Mesenchymal stem cell (in vitro differentiated cells and primary cell): ENCODE data around the gene KCNQ4.

Experiments used
- DNase-seq: peaks from one replicate; pipeline ENCODE4 v3.0.0-alpha.2; 2013
- H2AFZ ChIP-seq: one replicate; pipeline ENCODE4 v1.6.1; 2013; ENCODE audit warnings: low read depth, mild to moderate bottlenecking, control low read depth, inconsistent platforms, low read length, moderate library complexity
- H2AK5ac ChIP-seq: 2 replicates; pipeline ENCODE4 v1.6.1; 2013; ENCODE audit warnings: low read length, moderate library complexity, mild to moderate bottlenecking, inconsistent platforms; ENCODE audit not compliant: severe bottlenecking
- H2BK120ac ChIP-seq: one replicate; pipeline ENCODE4 v1.6.1; 2013; ENCODE audit warnings: low read depth, mild to moderate bottlenecking, inconsistent platforms, low read length, moderate library complexity
- H2BK12ac ChIP-seq, 2 experiments: one replicate each; pipeline ENCODE4 v1.6.1; 2013; ENCODE audit warnings: inconsistent platforms in 2 of 2, low read length in 2 of 2, mild to moderate bottlenecking in 2 of 2, moderate library complexity in 2 of 2, control low read depth in 1 of 2
- H2BK15ac ChIP-seq: one replicate; pipeline ENCODE4 v1.6.1; 2013; ENCODE audit warnings: mild to moderate bottlenecking, low read depth, inconsistent platforms; ENCODE audit not compliant: poor library complexity, severe bottlenecking
- H2BK5ac ChIP-seq: 2 replicates; pipeline ENCODE4 v1.6.1; 2013; ENCODE audit warnings: low read depth, mild to moderate bottlenecking, low read length, control low read depth, inconsistent platforms; ENCODE audit not compliant: poor library complexity, severe bottlenecking
- H3K14ac ChIP-seq, 2 experiments: one replicate each; pipeline ENCODE4 v1.6.1; 2013; ENCODE audit warnings: inconsistent platforms in 2 of 2, low read length in 2 of 2, control low read depth in 1 of 2, mild to moderate bottlenecking in 1 of 2, moderate library complexity in 1 of 2
- H3K18ac ChIP-seq, 2 experiments: one replicate each; pipeline ENCODE4 v1.6.1; 2013; ENCODE audit warnings: inconsistent platforms in 2 of 2, low read length in 2 of 2, control low read depth in 1 of 2, low read depth in 1 of 2, mild to moderate bottlenecking in 1 of 2
- H3K23ac ChIP-seq, 2 experiments: one replicate each; pipeline ENCODE4 v1.6.1; 2013; ENCODE audit warnings: inconsistent platforms in 2 of 2, low read length in 2 of 2, mild to moderate bottlenecking in 2 of 2, moderate library complexity in 2 of 2, control low read depth in 1 of 2
- H3K27ac ChIP-seq: 2 replicates; pipeline ENCODE4 v1.5.1; 2013; ENCODE audit warnings: mild to moderate bottlenecking, moderate library complexity, low read length, control low read depth, inconsistent platforms; ENCODE audit not compliant: poor library complexity, severe bottlenecking
- H3K27me3 ChIP-seq, 2 experiments: 2 replicates each; pipeline versions ENCODE4 v1.6.1 to v1.7.0; 2013; ENCODE audit warnings: low read length in 2 of 2, mild to moderate bottlenecking in 2 of 2, moderate library complexity in 2 of 2, control low read depth in 1 of 2, inconsistent platforms in 1 of 2; ENCODE audit not compliant: control insufficient read depth in 1 of 2, insufficient read depth in 1 of 2
- H3K36me3 ChIP-seq, 2 experiments: 2 replicates each; pipeline versions ENCODE4 v1.6.1 to v1.7.0; 2013; ENCODE audit warnings: low read length in 2 of 2, control low read depth in 1 of 2, inconsistent platforms in 1 of 2, low read depth in 1 of 2, mild to moderate bottlenecking in 1 of 2; ENCODE audit not compliant: insufficient read depth in 2 of 2, control insufficient read depth in 1 of 2
- H3K4ac ChIP-seq, 2 experiments: one replicate each; pipeline ENCODE4 v1.6.1; 2013; ENCODE audit warnings: inconsistent platforms in 2 of 2, low read length in 2 of 2, mild to moderate bottlenecking in 2 of 2, moderate library complexity in 2 of 2, control low read depth in 1 of 2, low read depth in 1 of 2
- H3K4me1 ChIP-seq: 2 replicates; pipeline ENCODE4 v1.6.1; 2013; ENCODE audit warnings: low read depth, low read length, control low read depth; ENCODE audit not compliant: control insufficient read depth, insufficient read depth
- H3K4me2 ChIP-seq: 2 replicates; pipeline ENCODE4 v1.6.1; 2013; ENCODE audit warnings: low read length, mild to moderate bottlenecking, inconsistent platforms; ENCODE audit not compliant: poor library complexity, severe bottlenecking
- H3K4me3 ChIP-seq, 2 experiments: 2 replicates each; pipeline versions ENCODE4 v1.5.1 to v1.7.0; 2013; ENCODE audit warnings: low read length in 2 of 2, mild to moderate bottlenecking in 2 of 2, control low read depth in 1 of 2, low read depth in 1 of 2; ENCODE audit not compliant: insufficient read depth in 1 of 2
- H3K79me1 ChIP-seq: replicated peaks from 2 replicates; pipeline ENCODE4 v1.6.1; 2013; ENCODE audit warnings: mild to moderate bottlenecking, control low read depth, low read length, inconsistent platforms; ENCODE audit not compliant: poor library complexity, severe bottlenecking
- H3K9ac ChIP-seq: 2 replicates; pipeline ENCODE4 v1.7.0; 2013; ENCODE audit warnings: mild to moderate bottlenecking, low read length, moderate library complexity
- H3K9me3 ChIP-seq: 2 replicates; pipeline ENCODE4 v1.7.0; 2013; ENCODE audit warnings: mild to moderate bottlenecking, low read length; ENCODE audit not compliant: control insufficient read depth
- H4K8ac ChIP-seq: one replicate; pipeline ENCODE4 v1.6.1; 2013; ENCODE audit warnings: inconsistent platforms, mild to moderate bottlenecking, low read length, moderate library complexity
- H4K91ac ChIP-seq: one replicate; pipeline ENCODE4 v1.6.1; 2013; ENCODE audit warnings: mild to moderate bottlenecking, low read length, inconsistent platforms
- WGBS: methylation state at CpG from one replicate; pipeline ENCODE4 v1.1.7; 2013; ENCODE audit warnings: mixed read lengths; 5-methylcytosine and 5-hydroxymethylcytosine counted together

The KCNQ4 gene

DNA sequence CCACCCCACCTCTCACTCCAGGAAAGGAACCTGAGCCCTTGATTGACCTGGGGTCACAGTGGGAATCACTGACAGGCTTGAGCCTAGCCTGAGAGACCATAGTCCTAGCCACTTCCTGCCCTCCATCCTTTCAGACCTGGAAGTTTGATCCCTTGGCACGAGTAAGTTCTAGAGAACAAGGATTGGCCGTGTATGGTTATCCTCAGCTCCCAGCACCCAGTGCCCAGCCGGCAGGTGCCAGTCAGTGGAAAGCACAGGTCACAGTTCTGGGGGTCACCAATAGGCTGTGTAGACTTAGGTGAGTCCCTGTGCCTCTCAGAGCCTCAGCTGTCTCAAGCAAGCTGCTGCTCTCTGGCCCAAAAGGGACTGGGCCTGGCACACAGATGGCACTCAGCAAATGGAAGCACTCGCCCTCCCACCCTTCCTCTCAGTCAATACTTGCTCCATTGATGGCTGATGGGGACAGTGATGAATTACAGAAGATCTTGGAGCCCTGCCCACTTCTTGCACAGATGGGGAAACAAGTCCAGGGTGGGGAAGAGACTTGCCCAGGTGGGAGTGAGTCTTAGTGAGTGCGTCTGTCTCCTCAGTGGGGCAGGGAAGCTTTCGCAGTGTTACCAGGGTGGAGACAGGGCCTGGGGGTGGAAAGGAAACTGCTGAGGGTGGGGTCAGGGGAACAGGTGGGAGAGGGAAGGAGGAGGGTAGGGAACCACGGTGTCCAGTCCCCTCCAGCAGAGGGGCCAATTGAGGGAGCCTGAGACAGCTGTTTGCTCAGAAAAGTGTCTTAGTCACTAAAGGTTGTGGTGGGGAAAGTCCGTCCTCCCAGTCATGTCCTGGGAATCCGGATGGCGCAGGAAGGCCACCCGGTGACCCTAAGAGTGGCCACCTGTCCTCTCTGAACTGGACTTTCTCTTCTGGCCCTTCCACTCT, 2.6 kb upstream of the KCNQ4 start:
- H3K23ac ChIP-seq: no peak overlapping the region
- no peak overlapping the region for H3K18ac ChIP-seq
- WGBS: 71% methylated on average over 10 of the region's 11 CpGs

DNA sequence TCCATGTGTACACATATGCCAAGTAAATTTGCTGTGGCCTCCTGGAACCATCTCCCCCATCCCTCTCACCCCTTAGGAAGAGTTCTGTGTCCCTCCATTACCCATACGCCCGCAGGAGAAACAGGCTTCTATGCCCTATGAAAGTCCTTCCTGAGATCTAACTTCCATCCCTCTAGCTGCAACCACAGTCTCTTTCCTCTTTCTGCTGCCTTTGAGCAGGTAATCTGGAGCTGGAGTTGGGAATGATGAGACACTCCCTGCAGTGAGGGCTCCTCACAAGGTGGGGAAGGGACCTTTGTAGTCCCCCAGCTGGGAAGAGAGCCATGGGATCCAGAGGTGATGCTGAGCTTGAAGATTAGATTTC, 2.0 kb upstream of the KCNQ4 start:
- H3K4ac ChIP-seq: no peak overlapping the region
- H2AK5ac ChIP-seq: no peak overlapping the region
- no peak for DNase-seq
- WGBS: 100% methylated on average over 1 of the region's 2 CpGs
- H2AFZ ChIP-seq: no peak overlapping the region
- no peak overlapping the region for H3K9ac ChIP-seq
- no peak overlapping the region for H2BK15ac ChIP-seq
- no peak overlapping the region for H4K91ac ChIP-seq
- H3K18ac ChIP-seq: no peak overlapping the region
- H3K23ac ChIP-seq: no peak overlapping the region
- H2BK120ac ChIP-seq: no peak overlapping the region
- H4K8ac ChIP-seq: no peak overlapping the region
- H3K4me3 ChIP-seq: no peak overlapping the region
- H3K9me3 ChIP-seq: peaks cover 9% of the 10 kb centered on the region
- H3K36me3 ChIP-seq: peaks cover 0 to 11% of the 10 kb centered on the region in 2 experiments
- no peak overlapping the region for H2BK12ac ChIP-seq
- H3K4me2 ChIP-seq: no peak overlapping the region
- no peaks in the 10 kb centered on the region for H3K79me1 ChIP-seq
- no peak overlapping the region for H3K14ac ChIP-seq
- H3K4me1 ChIP-seq: peaks cover 28% of the 10 kb centered on the region
- peaks cover 11 to 57% of the 10 kb centered on the region in 2 experiments for H3K27me3 ChIP-seq
- no peak overlapping the region for H2BK5ac ChIP-seq
- H3K27ac ChIP-seq: no peak overlapping the region

More for the DNA sequence above, 2.6 kb upstream of the KCNQ4 start:
- Histone ChIP-seq H3K4me2 (no peak overlapping the region), H2BK15ac (no peak overlapping the region), H3K4ac (no peak overlapping the region), H3K27me3 (peaks cover 11 to 50% of the 10 kb centered on the region in 2 experiments), H3K9me3 (peaks cover 13% of the 10 kb centered on the region), H3K4me3 (no peak overlapping the region), H3K79me1 (no peaks in the 10 kb centered on the region), H3K27ac (no peak overlapping the region), H4K91ac (no peak overlapping the region), H2AK5ac (no peak overlapping the region), H2BK120ac (no peak overlapping the region), H3K36me3 (peaks cover 5 to 17% of the 10 kb centered on the region in 2 experiments), H3K9ac (no peak overlapping the region), H3K4me1 (peaks cover 28% of the 10 kb centered on the region), H2BK12ac (no peak overlapping the region), H2AFZ (no peak overlapping the region), H4K8ac (no peak overlapping the region), H3K14ac (no peak overlapping the region), H2BK5ac (no peak overlapping the region)
- DNase-seq: peak; percentile 51

DNA sequence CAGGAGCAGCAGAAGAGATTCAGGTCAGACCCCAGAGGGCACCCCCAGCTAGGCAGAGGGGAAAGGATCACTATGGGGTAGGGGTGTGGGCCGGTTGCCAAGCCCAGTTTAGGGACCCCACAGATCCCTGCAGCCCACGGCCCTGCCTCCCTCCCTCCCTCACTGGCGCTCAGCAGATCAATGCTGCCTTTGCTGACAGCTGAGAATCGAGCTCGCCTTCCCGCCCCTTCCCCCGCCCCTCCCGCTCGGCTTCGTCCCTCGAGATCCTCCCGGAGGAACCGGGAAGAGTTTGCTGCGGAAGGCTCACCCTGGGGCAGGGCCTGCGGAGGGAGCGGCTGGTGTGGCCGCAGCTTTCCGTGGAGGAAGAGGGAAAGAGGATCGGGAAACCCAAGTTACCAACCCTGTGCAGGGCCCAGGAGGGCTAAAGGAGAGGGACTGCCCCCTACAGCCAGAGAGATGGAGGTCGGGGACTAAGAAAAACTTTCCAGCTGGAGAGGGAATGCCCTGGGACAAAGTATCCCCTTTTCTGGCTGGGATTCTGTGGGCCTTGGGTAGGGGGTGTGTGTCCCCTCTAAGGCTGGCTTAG, 1.1 kb upstream of the KCNQ4 start:
- Histone ChIP-seq H3K27ac (no peak overlapping the region), H3K79me1 (no peaks in the 10 kb centered on the region), H2AFZ (no peak overlapping the region), H2BK12ac (no peak overlapping the region), H4K91ac (no peak overlapping the region), H3K14ac (no peak overlapping the region), H2BK15ac (no peak overlapping the region), H2BK120ac (no peak overlapping the region), H2AK5ac (no peak overlapping the region), H3K27me3 (peaks cover 11 to 59% of the 10 kb centered on the region in 2 experiments), H3K9ac (no peak overlapping the region), H3K18ac (no peak overlapping the region), H3K4ac (no peak overlapping the region), H3K4me2 (peak overlapping the region; percentile 72), H3K4me1 (peaks cover 28% of the 10 kb centered on the region), H3K23ac (peak overlapping the region in 1 of 2 experiments; percentile 29), H4K8ac (no peak overlapping the region), H3K9me3 (peaks cover under 1% of the 10 kb centered on the region), H3K4me3 (no peak overlapping the region), H3K36me3 (peaks cover 0 to 11% of the 10 kb centered on the region in 2 experiments), H2BK5ac (no peak overlapping the region)
- DNase-seq: peak; percentile 38
- WGBS: 2% methylated on average over 14 of the region's 20 CpGs

DNA sequence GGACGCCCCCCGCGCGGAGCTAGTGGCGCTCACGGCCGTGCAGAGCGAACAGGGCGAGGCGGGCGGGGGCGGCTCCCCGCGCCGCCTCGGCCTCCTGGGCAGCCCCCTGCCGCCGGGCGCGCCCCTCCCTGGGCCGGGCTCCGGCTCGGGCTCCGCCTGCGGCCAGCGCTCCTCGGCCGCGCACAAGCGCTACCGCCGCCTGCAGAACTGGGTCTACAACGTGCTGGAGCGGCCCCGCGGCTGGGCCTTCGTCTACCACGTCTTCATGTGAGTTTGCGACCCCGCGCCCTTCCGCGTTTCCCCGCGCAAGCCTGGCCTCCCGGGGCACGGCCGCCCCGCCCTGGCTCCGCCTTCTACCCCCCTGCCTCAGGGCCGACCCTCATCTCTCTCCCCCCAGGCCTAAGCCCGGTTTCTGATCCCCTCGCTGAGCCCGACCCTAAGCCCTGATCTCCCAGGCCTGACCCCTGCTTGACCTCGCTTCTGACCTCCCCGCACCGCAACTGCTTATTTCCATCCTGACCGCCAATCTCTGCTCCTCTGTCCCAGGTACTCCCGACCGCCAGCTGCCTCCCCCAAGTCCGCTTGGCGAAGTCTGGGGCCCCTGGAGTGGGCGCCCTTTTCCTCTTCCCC, 669 bp downstream of the KCNQ4 start:
- Histone ChIP-seq H3K4me1 (peaks cover 25% of the 10 kb centered on the region), H2BK12ac (peak overlapping the region in 1 of 2 experiments; percentile 6), H3K9me3 (no peaks in the 10 kb centered on the region), H2BK120ac (no peak overlapping the region), H3K18ac (no peak overlapping the region), H3K23ac (no peak overlapping the region), H3K27ac (no peak overlapping the region), H3K9ac (no peak overlapping the region), H2BK5ac (no peak overlapping the region), H3K4ac (no peak overlapping the region), H2AFZ (no peak overlapping the region), H3K4me3 (peak overlapping the region in 1 of 2 experiments; percentile 49), H3K4me2 (peak overlapping the region; percentile 93), H4K91ac (no peak overlapping the region), H2BK15ac (no peak overlapping the region), H3K27me3 (peaks cover 11 to 71% of the 10 kb centered on the region in 2 experiments), H2AK5ac (no peak overlapping the region), H3K36me3 (peaks cover 0 to 5% of the 10 kb centered on the region in 2 experiments), H3K79me1 (no peaks in the 10 kb centered on the region), H3K14ac (no peak overlapping the region), H4K8ac (no peak overlapping the region)
- DNase-seq: no peak
- WGBS: 13% methylated on average over 56 of the region's 63 CpGs
